ENCODE results near the gene CYBRD1.
A peak's percentile ranks its signal among the peaks of the same experiment; 100 is the strongest.

The CYBRD1 gene

DNA sequence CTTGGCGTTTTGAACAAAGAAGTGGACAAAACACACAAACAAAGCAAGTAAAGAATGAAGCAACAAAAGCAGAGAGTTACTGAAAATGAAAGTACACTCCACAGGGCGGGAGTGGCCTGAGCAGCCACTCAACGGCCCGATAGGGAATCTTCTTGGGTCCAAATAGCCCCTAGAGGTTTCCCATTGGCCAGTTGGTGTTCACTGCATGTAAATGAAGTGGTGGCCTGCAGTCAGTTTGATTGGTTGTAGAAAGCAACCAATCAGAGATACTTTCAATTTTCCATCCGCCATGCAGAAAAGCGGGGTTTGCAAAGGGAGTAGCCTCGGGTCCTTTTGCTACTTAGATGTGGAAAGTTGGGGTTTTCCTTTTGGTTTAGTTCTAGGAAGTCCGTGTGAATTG is 31.6 kb downstream of the CYBRD1 start:
- DNase-seq (ENCODE audit: low read depth in 2 of 2) = no peak

DNA sequence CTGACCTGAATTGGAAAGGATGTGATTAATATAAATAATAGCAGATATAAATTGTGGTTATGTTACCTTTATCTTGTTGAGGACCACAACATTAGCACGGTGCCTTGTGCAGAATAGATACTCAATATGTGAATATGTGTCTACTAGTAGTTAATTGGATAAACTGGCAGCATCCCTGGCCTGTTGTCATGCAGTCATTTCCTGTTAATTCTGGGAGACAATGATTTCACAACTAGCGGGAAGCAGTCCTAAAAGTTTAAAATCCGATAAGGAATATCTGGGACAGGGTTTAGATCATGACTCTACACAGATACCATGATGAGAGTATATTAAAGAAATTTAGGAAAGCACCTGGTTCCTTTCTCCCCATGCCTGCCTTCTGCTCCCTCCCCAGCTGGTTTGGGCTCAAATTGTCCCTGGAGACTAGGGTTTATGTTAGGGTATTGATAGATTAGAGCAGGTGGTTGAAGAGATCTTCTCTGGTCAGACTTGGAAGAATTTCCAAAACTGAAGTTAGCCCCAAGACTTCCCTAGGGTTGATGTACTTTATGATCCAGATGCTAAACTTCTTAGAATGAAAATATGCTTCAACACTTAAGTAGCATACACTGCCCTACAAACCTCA is 32.8 kb downstream of the CYBRD1 start:
- DNase-seq (ENCODE audit: low read depth in 2 of 2) = no peak

DNA sequence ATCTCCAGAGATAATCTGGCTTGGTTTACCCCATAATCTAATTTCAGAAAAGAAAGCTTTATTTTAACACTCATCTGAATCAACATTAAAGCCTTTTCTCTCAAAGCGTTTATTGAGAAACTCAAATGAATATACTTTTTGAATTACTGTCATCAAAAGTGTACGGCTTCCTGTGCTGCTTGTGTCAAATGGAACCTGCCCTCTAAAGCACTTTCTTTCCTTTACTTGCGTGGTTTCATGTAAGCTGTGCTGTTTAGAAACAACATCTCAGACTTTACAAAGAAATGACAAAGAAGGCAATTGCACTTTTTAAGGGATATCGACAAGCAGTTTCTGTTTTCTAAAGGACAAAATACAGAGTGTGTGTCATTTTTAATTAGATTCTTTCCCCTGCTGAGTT is 35.1 kb downstream of the CYBRD1 start:
- no peak for DNase-seq (ENCODE audit: low read depth in 2 of 2)

DNA sequence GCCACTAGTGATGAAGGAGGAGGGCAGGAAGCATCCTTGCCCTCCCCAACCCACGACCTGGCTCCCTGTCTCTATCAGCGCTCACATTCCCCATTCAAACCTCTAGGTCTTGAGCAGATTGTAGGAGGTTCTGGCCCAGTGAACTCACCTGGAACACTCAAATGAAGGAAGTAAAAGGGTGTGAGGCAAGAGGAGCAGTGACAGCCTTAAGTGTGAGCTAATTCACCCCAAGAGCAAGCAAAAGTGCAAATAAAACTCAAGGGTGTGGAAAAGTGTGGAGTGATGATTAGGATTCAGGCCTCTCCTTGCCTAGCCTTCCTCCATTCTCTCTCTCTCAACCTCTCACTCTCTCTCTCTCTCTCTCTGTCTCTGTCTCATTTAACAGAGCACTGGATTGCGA is 41.0 kb downstream of the CYBRD1 start:
- DNase-seq (ENCODE audit: low read depth in 2 of 2) = no peak

DNA sequence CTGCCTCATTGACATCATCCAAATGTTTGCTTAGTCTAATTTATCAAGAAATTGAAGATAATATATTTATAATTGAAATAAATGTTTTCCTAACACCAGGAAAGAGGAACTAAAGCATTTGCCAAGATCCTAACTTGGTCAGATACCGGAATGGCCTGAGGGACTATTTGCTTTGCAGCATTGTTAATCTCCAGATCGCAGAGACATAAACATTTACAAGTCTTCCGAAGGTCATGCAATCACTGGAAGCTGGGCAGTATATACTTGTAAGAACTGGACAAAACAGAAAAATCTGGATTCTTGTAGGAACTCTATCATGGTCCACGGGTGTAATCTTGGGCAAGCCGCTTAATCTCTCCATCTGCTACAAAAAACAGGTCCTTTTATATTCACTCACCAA is 42.2 kb downstream of the CYBRD1 start:
- no peak for DNase-seq (ENCODE audit: low read depth in 2 of 2)

DNA sequence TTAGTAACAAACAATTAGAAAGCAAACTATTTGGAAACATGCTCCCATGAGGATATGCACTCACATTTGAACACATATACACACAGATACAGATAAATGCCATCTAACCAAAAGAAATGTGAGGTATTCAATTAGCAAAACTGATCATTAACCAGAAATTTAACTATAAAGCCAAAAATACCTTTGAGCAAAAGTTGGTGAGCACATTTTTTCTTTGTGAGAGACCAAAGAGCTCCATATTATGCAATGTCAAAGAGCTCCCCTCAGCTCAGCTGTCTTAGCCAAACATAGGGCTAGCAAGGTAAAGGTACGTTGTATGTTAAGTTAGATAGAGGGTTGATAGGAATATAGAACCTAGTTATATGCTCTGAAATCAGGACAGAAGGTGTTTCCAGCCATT is 43.8 kb downstream of the CYBRD1 start:
- DNase-seq (ENCODE audit: low read depth in 2 of 2) = no peak

DNA sequence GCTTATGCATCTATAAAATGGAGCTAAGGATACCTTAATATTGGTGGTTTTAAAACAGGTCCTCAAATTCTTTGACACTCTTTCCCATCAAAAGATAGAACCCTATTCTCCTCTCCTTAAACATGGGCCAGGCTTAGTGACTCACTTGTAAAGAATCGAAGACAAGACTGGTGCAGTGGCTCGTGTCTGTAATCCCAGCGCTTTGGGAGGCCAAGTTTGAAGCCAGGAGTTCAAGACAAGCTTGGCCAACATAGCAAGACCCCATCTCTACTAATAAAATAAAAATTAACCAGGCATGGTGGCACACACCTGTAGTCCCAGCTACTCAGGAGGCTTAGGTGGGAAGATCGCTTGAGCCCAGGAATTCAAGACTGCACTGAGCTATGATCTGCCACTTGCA is 44.5 kb downstream of the CYBRD1 start:
- DNase-seq (ENCODE audit: low read depth in 2 of 2) = no peak

DNA sequence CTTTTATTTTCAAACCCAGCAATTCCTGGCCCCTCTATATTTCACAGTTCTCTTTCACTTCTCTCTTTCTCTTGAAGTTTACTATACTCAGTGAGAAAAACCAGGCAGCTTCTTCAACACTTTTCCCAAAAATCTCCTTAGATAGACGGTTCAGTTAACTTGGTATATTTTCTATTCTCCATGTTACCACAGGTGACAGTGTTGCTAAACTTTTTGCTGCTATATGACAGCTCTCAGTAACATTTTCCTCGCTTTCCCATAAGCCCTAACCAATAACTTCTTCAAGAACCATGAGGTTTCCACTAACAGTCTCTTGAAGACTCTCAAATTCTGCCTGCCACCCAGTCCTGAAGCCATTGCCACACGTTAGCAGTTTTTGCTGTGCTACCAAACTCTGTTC is 45.8 kb downstream of the CYBRD1 start:
- DNase-seq (ENCODE audit: low read depth in 2 of 2) = no peak

DNA sequence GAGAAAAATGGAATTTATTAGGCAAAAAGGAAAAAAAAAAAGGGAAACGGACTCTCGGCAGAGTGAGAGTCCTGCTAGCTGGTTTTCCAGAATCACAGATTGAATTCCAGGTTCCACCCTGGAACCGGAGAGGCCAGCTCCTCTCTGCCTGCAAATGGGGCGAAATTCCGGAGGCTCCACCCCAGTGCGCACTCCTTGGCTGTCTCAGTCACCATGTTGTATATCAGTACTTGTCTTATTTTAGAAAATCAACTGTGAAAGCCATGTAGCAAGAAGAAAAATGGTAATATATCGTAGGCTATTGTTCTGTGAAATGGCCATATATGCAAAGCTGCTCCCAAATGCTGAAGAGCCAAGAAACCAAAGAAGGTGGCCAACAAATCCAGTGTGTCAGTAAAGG is 49.4 kb downstream of the CYBRD1 start:
- no peak for DNase-seq (ENCODE audit: low read depth in 2 of 2)

DNA sequence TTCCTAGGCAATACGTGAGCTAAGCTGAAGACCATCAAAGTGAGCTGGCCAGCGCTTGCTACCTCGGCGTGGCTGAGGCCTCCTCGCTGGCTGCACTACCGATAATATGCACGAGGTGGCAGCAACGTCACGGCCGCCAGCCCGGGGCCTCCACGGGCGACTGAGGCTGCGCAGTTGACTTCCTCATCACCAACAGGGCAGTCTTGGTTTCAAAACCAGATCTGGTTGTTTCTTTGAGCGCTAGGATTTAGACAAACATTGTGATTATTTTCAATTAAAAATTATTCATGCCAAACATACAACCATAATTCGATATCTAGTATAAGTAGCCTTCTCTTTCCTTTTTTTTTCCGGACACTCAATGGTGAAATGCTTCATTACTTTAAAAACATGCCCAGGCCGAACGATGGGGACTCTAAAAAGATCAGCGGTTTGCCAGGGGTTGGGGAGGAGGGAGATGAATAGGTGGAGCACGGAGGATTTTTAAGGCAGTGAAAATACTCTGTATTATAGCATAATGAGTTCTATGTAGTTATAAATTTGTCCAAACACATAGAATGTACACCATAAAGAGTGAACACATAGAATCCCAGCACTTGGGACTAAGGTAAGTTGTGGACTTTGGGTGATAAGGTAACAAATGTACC is 52.0 kb downstream of the CYBRD1 start:
- peak; percentile 66 to 79 for DNase-seq (ENCODE audit: low read depth in 2 of 2)

DNA sequence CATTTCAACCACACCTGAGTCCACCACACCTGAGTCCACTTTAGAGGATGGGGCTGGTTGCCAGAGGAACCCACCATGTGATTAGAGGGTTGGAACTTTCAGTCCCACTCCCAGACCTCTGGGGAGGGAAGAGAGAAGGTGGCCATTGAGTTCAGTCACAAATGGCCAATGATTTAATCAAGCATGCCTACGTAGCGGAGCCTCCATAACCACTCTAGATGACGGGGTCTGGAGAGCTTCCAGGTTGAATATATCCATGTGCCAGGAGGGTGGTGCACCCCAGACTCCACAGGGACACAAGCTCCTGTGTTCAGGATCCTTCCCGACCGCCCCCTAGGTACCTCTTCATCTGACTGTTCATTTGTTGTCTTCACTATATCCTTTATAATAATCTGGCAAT is 53.3 kb downstream of the CYBRD1 start:
- no peak for DNase-seq (ENCODE audit: low read depth in 2 of 2)

DNA sequence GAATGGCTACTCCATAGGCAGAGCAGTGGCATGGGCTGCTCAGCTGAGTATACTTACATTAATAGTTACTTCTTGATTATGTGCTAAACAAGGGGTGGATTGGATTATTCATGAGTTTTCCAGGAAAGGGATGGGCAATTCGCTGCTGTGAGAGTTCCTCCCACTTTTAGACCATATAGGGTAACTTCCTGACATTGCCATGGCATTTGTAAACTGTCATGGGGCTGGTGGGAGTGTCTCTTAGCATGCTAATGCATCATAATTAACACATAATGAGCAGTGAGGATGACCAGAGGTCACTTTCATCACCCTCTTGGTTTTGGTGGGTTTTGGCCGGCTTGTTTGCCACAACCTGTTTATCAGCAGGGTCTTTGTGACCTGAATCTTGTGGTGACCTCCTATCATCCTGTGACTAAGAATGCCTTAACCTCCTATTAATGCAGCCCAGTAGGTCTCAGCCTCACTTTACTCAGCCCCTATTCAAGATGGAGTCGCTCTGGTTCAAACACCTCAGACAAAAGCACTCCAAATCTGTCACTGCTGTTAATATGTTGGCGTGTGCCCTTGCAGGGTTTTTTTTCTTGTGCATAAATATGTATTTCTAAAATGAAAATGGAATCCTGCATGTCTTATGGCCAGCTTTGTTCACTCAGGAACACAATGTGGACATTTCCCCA is 56.0 kb downstream of the CYBRD1 start:
- no peak for DNase-seq (ENCODE audit: low read depth in 2 of 2)

DNA sequence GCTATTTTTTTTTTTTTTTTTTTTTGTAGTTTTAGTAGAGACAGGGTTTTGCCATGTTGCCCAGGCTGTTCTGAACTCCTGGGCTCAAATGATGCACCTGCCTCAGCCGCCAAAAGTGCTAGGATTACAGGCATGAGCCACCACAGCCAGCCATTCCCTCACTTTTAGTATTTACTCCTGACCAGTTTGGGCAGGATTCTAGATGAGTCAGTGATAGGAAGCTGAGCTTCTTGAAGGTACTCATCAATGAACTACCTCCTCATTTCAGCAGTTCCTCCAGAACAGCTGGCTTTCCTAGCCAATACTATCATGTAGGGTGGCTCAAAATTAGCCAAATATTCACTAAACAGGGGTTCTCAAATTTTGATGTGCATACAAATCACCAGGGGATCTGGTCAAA is 57.2 kb downstream of the CYBRD1 start:
- DNase-seq (ENCODE audit: low read depth in 2 of 2) = no peak

DNA sequence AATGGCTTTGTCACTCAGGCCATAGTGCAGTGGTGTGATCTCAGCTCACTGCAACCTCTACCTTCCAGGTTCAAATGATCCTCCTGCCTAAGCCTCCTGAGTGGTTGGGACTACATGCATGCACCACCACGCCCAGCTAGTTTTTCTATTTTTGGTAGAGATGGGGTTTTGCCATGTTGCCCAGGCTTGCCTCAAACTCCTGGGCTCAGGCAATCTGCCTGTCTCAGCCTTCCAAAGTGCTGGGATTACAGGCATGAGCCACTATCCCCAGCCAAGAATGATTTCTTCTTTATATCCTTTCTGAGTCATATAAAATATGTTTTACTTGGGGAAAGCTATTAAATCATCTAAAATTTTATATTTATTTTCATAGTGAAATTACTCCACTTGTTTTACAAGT is 61.3 kb downstream of the CYBRD1 start:
- DNase-seq (ENCODE audit: low read depth in 2 of 2) = no peak

DNA sequence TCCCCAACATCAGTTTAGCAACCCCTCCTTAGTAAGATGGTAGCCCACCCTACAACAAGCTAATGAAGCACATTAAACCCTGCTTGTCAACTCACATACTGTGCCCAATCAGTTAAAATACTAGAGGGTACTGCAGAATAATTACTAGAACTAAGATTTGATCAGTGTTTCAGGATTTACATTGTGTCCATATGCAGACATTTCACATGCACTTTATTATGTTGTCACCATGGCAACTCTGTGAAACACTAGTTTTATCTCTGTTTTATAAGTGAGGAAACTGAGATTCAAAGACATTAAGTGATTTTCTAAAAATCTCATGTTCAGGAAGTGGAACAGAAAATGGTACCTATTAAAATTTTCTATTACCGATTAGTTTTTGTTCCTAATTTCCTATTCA is 61.7 kb downstream of the CYBRD1 start:
- DNase-seq (ENCODE audit: low read depth in 2 of 2) = no peak

DNA sequence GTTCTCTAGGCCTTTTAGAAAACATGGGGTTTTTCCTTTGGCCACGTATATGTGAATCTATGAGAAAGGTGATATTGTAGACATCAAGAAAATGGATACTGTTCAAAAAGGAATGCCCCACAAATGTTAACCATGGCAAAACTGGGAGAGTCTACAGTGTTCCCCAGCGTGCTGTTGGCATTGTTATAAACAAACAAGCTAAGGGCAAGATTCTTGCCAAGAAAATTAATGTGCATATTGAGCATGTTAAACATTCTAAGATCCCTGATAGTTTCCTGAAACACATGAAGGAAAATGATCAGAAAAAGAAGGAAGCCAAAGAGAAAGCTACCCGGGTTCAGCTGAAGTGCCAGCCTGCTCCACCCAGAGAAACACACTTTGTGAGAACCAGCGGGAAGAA is 64.9 kb downstream of the CYBRD1 start:
- no peak for DNase-seq (ENCODE audit: low read depth in 2 of 2)

DNA sequence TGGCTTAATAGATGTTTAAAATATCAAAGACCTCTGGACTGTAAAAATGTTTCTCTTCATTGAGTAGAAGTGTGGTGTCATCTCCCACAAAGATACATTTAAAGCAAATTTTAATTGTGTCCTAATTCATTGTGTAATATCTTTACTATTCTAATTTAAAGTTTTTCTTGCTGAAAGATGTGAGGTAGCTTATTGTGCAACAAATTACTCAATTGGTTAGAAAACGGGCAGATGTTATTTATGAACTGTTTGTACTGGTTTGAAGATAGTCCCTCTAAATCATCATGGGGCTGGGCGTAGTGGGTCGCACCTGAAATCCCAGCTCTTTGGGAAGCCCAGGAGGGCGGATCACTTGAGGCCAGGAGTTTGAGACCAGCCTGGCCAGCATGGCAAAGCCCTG is 65.3 kb downstream of the CYBRD1 start:
- DNase-seq (ENCODE audit: low read depth in 2 of 2) = no peak

DNA sequence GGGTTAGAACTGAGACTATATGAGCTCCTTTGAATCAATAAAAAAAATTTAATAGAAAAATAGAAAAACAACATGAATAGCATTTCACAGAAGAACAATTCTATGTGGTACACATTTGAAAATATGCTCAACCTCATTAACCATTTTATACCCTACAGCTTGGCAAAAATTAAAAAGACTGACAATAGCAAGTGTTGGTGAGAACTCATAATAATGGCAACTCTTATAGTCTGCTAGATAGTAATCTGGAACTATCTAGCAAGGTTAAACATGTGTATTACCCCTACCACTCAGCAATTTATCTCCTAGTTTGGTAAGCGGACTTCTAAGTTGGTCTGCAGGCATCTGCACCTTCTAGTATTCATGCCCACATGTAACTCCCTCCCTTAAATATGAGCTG is 67.8 kb downstream of the CYBRD1 start:
- DNase-seq (ENCODE audit: low read depth in 2 of 2) = no peak

DNA sequence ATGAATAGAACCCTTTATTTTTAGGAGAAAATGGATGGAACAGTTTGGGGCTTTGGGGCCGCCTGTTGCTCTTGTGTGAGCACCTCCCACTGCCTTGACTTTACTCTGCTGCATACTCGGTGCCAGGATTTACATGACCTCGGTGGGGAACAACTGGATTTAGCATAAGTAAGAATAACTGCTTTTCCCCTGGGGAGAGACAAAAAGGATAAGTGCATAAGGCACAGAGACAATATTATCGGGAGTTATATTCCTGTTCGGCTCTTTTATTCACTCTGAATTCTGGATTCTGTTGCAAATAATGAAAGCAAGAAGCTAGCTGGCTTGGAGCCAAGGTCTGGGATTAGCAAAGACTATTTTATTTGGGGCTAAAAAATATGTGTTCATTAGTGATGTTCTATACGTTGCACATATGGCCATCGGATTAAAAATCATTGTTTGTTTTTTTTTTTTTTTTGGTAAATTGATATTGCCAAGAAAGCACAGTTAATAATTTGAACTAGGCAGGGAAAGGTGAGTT is 69.8 kb downstream of the CYBRD1 start:
- DNase-seq (ENCODE audit: low read depth in 2 of 2) = no peak

DNA sequence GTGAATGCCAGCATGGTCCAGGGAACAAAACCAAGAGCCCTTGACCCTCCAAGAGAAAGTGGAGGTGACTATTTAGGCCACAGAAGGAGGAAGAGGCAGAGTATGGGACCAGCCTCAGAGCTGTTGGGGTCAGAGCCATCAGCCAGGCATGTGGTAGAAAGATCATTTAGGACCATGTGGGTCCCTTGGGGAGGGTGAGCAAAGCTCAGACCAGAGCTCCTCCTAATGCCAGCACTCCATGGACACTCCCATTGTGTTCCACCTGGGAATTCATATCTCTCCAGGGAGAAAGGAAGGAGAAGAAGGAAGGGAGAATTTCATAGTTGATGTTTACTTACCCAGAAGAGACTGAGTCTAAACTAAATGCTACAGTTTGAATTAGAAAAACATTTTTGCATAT is 73.2 kb downstream of the CYBRD1 start:
- DNase-seq (ENCODE audit: low read depth in 2 of 2) = no peak

DNA sequence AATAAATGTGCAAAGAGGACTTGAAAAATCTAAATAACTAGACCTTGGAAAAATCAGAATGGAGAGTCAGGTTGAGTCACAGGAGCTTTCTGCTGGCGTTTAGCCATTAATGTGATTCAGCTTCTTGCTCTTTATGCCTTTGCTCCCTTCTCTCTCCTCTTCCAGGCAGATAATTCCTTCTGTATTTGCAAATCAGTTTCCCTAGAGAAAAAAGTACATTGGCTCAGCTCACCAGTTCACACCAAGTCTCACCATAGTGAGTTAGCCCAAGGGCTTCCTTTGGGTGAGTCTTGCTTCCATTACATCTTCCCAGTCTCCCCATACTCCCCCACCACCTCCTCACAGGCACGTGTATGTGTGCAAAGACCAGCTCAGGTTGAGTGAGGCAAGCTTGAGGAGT is 73.6 kb downstream of the CYBRD1 start:
- DNase-seq (ENCODE audit: low read depth in 2 of 2) = no peak

DNA sequence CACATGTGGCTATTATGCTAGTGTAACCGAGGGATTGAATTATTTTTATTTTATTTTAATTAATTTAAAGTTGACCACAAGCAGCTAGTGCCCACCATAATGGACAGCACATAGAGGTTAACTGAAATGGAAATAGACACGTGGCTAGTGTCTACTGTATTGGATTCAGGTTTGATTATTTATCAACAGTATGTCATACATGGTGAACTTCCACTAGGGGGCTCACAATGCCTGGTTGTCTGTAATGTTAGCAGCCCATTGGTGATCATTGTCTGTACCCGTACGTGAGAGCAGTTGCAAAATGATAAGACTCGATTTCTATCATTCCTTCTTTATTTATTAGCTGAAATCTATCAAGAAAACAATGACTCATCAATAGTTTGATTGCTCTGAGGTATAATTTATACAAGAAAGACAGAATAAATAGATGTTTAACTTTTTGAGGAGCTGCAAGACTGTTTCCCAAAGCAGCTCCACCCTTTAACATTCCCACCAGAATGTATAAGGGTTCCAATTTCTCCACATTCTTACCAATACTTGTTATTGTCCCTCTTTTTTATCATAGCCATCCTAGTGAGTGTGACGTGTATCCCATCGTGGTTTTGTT is 76.5 kb downstream of the CYBRD1 start:
- peak in 1 of 2 experiments; percentile 11 for DNase-seq (ENCODE audit: low read depth in 2 of 2)

DNA sequence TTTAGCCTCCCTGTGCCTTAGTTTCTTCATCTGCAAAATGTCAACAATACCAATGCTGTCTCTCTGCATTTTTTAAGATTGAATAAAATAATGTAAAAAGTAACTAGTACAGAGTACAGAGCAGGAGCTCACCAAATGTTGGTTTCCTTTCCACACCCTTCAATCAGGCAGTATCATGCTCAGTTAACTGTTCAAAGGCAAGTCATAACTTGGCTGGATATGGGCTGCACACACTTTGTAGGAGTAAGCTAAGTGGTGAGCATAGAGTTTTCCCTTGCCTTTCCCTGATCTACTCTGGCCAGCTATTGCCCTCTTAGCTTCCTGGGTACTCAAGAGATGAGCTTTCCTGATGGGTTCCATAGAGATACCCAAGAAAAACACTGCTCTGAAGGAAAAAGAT is 77.9 kb downstream of the CYBRD1 start:
- no peak for DNase-seq (ENCODE audit: low read depth in 2 of 2)
